GM21447 (cell line): Measurements from ENCODE around the gene RAB2B.

Experiments used
- ATAC-seq: cut with Tn5 transposase; IDR thresholded peaks from one replicate; pipeline ENCODE4 v1.9.1; 2021; ENCODE audit not compliant: unreplicated experiment

The RAB2B gene

DNA sequence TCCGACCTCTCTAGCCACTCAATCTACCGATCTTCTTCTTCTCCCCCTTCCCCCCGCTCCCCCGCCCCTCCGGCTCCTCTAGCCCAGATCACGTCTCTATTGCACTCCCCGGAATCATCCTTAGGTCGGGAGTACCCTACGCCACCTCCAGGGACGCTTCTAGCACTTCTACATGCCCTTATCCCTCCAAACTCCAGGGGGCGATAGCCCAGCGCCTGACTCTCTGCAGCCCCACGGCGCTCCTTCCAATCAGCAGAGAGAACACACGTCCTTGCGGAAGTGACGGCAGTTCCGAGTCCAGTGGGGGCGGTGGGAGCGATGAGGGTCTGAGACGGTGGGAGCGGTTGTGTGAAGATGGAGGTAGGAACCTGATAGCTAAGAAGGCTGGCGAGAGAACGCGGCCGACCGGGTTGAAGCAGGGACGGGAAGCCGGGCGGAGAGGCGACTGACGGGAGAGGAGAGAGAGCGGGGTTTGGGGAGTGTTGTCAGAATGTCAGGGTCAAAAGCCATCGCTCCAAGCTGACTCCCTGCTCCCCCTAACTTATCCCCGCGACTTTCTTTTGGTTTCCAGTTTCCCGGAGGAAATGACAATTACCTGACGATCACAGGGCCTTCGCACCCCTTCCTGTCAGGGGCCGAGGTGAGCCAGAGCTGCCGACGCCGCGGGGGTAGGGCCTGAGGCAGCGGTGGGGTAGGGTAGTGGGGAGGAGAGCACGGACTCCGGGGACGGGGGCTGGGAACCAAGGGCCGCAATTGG lies at the start of gene RAB2B, which contains the start of gene TOX4:
Gene RAB2B (minus strand): TSS at position 35 of the 757 bp plus-strand sequence. CDS start 87 bp downstream, outside the sequence.
Gene TOX4 (plus strand): TSS at position 271 of the 757 bp plus-strand sequence. CDS start 84 bp downstream, at position 355.
- ATAC-seq = peak; percentile 100

DNA sequence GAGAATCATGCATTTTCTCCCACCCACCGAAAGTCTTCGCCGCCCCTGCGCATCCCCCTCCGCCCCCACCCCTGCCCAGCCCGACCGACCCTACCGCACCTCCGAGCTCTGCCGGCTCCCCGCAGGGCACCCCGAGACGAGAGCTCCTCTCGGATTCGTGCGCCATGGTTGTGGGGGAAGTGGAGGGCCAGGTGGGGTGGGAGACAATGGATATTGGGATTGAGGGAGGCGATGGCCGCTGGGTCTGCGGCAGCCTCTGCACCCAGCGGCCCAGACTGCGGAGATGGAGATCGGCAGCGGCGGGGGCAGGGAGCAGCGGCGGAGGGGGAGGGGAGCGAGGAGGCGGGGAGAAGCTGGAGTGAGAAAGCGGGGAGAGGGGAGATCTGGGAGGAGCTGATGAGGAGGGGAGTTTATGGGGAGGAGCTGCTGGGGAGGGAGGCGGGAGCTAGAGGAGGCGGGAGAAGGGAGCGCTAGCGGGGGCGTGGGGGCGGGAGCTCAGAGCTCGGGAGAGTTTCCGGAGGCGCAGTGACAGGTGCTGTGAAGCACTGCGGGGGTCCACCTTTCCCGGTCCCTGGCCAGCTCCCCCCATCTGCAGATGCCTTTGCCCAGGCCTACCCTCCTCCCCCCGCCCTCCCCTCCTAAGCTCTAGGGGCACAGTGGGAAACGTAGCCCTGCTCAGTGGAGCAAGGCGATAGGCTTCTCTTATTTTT lies 49.4 kb upstream of the RAB2B start, which contains the start of gene SALL2:
Gene SALL2 (minus strand): TSS at position 385 of the 710 bp plus-strand sequence. CDS start 219 bp downstream, at position 166.
- peak; percentile 59 for ATAC-seq

DNA sequence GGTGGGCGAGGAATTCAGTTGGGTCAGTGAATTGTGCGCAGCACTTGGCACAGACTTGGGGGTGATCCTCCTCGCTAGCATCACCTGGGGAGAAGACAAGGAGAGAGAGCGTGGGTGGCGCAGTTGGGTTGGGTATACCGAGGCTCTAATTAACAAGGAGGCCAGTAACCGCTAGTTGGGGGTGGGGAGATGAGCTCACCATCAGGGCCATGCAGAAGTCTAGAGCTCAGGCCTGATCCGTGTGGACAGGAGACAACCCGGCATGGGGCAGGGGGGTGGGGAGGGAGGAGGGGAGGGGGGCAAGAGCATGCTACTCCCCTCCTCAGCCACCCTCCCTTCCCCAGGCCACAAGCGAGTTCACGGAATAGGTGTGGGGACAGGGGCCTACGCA lies 48.8 kb upstream of the RAB2B start:
- no peak for ATAC-seq

DNA sequence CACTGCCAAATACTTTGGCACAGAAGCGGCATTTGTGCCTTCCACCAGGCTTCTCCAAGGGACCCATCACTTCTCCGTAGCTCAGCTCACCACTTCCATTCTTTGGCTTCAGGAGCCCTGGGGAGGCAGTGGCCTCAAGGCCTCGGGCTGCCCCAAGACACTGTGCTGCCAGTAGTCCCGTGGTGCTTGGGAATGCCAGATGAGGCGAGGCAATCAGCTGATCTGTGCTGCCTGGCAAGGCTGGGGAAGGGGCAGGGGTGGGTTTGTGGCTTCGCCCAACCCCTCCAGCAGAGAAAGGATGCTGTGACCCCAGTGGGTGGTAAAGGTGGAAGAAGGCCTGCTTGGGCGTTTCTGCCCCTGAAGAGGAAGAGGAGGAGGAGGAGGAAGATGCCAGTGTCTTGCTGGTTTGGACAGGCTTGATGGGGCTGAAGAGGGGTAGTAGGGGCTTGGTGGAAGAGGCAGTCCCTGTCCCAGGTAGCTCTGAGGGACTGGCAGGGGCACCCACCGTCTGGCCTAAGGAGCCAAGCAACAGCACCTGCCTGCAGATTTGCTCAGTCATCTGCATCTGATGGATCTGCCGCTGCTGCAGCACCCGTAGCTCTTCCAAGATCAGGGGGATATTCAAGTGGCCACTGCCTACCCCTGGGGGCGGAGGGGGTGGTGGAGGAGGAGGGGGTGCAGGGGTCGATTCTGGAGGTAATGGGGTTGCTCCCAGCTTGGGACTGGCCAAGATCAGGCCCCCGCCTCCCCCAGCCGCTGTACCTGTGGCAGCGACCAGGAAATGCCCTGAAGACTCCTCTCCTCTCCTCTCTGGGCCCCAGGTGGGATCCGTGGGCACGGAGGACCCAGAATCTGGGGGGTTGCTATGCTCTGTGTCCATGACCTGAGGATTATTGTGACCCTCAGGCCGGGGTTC lies 48.1 kb upstream of the RAB2B start:
- ATAC-seq = no peak

DNA sequence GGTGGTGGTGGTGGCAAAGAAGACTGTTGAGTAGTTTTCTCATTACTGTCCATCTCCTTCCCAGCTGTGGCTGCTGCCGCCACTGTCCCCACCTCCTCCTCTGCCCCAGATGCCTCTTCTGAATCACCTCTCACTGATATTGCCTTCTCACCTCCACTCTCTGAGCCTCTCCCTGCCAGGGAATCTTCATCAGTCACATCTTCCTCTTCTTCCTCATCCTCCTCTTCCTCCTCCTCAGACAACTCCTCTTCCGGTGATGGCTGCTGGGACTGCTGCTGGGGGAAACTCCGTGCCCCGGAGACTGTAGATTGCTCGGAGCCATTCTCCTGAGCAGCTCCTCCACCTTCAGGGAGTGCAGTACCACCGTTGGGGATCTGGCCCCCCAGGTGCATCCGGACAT lies 46.4 kb upstream of the RAB2B start:
- no peak for ATAC-seq

DNA sequence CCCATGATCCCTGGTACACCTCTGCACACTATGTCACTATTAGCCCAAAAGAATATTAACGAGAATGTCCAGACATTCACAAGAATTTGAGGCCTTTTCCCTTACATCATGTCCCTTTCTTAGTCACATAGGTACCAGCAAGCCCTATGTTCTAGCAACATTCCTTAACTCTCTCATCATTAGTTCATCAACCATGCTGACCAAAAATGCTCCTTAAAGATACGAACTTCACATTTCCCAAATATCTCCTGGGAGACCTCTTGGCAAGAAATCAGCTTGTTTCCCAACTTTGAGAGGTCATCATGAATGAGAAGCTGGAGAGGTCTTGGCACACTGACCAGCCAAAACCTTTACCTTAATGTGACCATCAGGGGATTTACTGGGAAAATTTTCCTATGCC lies 44.7 kb upstream of the RAB2B start:
- ATAC-seq = no peak

DNA sequence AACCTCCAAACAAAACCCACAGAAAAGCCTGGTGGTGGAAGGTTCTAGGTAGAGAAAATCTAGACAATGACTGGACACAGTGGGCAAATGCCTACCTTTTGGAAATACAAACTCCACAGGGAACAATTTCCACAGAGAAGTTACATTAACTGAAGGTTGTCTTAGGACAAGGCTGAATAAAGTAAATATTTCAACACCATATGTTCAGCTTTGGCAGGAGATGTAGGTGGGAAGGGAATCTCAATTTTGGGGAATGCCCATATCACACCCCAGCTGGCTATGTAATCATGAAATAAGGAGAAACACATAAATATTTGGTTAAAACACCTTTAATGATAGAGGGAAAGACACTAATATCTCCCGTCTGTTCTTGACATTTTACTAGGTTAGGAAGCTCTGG lies 44.0 kb upstream of the RAB2B start:
- no peak for ATAC-seq

DNA sequence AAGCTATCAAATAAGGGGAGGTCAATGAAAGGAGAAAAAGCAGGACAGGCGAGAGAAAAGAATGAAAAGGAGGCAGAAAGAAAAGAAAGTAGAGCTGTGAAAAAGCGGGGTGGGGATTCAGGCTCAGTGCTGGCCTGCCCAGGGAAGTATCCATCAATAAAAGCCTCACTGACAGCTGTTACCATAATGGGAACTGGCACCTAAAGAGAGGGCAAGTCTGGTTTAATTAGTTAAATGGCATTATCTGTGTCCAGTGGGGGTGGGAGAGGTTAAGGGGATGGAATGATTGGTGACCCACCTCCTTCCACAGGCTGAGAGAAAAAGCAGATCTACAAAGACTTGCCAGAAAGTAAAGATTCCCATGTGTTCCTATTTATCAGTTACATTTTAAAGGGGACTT lies 42.0 kb upstream of the RAB2B start:
- no peak for ATAC-seq

DNA sequence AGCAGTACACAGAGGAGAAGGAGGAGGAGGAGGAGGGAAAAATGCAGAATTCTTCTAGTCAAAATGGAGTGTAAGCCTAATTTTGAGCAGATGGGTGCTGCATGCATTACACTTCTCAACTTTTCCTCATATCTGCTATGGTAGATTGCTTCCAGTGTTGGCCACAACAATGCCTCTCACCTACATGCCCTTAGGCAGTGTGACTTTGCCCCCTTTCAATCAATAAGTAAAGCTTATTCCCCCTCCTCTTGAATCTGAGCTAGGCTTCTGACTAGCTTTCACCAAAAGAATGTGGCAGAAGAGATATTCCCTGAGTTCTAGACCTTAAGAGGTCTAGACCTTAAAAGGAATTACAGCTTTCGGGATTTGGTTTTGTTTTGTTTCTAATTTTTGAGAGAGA lies 37.6 kb upstream of the RAB2B start:
- ATAC-seq = no peak

DNA sequence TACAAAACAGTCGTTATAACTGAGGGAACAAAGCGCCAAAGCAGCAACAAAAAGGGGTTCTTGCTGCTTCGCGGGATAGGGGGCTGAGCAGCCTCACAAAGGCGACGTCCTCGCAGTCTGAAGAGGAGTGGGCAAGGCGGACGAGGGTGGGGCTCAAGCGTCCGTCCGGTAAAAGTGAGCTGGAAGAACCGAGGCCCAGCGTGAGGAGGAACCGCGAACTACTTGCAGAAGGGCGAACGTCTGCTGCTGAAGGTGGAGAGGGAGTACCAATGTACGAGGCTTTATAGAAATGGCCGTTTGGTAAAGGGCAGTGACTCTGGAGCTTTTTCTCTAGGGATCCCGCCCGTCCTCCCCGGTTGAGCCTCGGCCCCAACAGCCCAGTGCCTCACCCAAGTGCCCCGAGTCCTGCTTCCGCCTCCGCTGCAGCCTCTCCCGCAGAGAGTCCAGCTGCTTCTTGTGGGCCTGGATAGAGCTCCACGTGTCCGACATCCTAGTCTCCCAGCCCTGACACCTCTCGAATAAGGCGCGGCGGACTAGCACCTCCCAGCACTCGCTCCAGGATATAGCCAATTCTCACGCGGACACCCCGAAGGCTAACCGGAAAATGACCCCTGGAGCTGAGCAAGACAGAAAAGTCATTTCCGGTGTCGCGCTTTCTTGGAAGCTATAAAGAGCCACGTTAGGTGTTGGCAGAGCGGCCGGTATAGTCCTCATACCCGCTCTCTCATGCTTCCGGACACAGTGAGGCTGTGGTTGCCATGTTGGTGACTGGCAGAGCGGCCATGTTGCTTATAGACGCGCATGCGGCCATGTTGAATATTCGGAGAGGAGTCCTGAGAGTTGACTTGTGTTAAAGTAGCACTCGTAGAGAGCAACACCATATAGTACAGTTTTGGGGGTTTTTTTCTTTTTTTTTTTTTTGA lies 34.2 kb upstream of the RAB2B start, which contains the start of gene METTL3:
Gene METTL3 (minus strand): TSS at position 606 of the 923 bp plus-strand sequence. CDS start 117 bp downstream, at position 489.
- ATAC-seq = peak; percentile 97

DNA sequence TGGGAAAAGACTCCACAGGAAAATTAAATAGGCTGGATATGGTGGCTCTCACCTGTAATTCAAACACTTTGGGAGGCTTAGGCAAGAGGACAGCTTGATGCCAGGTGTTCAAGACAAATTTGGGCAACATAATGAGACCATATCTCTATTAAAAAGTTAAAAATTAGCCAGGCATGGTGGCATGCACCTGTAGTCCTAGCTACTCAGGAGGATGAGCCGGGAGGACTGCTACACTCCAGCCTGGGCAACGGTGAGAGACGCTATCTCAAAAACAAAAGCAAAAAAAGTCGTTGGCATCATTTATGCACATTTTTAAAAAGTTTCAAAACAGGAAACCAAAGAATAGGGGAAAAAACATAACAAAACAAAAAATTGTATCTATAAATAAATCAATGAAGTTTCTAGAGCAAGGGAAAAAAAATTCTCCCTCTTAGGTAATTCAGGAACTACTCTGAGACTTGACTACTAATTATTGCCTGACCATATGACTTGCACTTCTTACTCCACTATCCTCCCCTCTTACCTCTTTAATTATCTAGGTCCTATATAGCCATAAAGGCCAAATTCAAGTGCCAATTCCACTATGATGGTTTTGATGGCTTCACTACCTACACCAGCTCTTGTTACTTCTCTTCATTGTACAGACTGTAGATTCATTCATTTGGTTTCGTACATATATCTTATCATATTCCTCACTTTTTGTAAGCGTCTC lies 32.8 kb upstream of the RAB2B start:
- ATAC-seq = no peak

DNA sequence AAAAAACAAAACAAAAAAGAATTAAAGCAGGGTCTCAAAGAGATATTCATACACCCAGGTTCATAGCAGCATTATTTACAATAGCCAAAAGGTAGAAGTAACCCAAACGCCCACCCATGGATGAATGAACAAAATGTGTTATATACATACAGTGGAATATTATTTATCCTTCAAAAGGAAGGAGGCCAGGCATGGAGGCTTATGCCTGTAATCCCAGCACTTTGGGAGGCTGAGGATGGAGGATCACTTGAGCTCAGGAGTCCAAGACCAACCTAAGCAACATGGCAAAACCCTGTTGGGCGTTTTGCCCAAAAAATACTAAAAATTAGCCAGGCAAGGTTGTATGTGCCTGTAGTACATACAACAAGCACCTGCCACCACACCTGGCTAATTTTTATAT lies 29.8 kb upstream of the RAB2B start:
- ATAC-seq = no peak

DNA sequence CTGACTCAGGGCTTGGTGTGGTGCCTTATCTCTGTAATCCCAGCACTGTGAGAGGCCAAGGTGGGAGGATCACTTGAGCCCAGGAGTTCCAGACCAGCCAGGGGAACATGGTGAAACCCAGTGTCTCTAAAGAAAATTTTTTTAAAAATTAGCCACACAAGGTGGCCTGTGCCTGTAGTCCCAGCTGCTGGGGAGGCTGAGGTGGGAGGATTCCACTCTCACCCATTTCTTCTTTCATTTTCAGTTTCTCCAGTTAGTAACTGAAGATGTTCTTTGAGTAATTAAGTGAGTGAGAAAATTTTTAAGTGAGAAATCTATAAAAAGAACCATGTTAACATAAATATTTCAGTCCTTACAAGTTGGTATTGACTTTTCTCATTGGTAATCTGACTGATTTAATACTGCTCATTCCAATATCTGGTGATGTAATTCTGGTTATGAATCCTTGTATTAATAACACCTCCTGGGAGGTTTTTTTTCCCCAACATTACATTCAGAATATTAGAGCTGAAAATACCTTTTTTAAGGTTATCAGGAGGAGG lies 28.3 kb upstream of the RAB2B start:
- ATAC-seq = peak; percentile 82

DNA sequence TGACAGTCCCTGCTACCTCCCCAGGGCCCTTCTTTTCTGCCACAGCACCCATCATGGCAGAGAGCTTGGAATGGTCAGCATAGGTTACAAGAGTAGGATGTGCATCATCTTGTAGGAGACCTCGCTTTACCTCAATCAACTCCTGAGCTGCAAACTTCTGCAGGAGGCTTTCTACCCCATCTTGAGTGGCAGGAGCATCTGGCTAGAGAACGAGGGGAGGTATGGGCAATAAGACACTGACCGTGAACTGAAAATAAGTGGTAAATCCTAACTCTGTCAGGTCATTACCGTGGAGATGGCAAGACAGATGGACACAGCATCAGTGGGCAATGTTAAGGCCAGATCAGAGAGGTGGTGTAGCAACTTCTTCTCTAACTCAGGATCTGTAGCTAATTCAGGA lies 26.6 kb upstream of the RAB2B start:
- ATAC-seq = no peak

DNA sequence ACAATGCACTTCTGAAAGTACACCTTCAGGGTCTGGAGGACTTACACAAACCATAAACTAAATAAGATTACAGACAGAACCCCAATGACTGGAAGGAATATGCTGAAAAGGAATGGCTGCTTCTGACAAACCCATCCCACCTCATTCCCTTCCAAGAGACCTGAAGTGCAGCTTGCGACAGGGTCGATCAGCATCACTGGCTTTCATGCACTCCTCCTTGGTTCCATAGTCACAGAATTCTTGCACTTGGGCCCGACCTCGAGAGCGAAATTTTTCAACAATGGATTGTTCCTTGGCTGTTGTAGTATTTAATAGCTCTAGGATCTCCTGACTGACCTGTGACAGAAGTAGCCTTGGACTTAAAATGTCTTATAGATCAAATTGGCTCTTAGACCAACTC lies 24.8 kb upstream of the RAB2B start:
- ATAC-seq = no peak

DNA sequence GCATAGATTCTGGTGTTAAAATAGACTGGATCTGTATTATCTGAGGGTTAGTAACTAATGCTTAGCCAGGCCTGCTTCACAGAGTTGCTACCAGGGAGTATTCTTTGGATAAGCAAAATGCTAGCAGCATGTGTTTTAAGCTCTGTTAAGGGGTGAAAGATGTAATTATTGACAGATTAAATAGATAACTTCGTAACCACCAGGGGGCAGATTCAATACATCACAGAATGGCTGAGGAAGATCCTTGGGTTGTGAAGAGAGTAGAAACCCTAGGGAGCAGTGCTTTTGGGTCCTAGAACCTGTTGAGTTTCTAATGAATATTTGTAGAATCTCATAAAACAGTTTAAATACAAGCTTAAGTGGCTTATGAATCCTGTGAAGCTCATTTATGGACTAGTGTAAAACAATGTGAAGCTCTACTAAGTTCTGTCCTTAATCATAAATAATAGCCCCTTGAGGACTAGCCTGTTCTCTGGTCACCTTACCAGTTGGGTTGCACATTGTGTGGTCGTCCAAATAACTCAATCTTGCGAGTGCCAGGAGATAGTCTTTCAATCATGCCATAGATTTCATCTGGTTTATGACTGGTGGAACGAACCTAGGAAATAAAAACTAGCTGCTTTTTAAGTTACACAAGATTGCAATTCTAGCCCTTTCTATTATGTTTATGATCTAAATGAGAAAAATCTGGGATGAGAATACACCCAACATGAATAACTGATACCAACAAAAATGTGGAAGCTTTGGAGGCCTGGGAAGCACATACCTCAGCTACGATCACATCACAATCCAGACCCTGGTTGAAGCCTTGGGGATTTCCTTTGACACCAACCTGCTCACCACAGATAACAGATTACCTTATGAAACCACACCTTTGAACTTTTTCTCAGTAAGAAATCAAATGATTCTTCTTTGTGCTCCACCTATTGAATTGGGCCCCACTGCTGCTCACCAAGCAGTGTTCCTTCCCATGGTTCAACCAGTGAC lies 22.1 kb upstream of the RAB2B start:
- ATAC-seq = no peak

DNA sequence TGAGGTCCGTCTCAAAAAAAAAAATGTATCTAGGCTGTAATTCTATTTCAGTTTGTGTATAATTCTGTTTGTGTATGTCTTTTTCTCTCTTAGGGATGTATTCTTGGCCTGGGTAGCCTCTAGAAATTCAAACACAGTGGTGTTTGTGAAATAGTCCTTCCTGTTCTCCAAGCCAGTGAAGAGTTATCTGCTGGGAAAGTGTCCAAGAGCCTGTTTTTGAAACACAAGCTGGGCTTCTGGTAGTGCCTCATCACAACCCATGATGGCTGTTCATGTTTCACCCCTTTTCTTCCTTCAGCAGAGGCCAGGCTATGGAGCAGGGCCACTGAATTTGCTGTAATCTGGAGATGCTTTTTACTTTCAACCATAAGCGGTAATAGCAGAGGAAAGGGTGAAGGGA lies 19.7 kb upstream of the RAB2B start:
- no peak for ATAC-seq
